PC-3 (cell line): ENCODE data around the gene EID2.

Experiments used
- CTCF ChIP-seq: fragments of 300-600 bp; sonication (generic); conservative IDR thresholded peaks from 2 replicates; pipeline ENCODE4 v1.5.1; 2017; ENCODE audit warnings: antibody characterized with exemption, low read depth, mild to moderate bottlenecking, low read length
- EZH2 ChIP-seq: fragments of 300-600 bp; sonication (generic); IDR thresholded peaks from one replicate; pipeline ENCODE4 v1.6.1; 2017; ENCODE audit warnings: antibody characterized with exemption, mild to moderate bottlenecking, low read length; ENCODE audit not compliant: unreplicated experiment

GRCh38 chr19:39506598-39506943 lies 33.4 kb downstream of the EID2 start:
- TF ChIP-seq EZH2: no peak
- no peak for TF ChIP-seq CTCF
